Neutrophil (primary cell): Measurements from ENCODE around the gene BNIP2.

Experiments used
- H3K27ac ChIP-seq: fragments of 200-600 bp; sonication (generic); 2 replicates; pipeline ENCODE4 v1.5.1; 2016; ENCODE audit warnings: mild to moderate bottlenecking, moderate library complexity
- H3K27me3 ChIP-seq: fragments of 200-600 bp; sonication (generic); 2 replicates; pipeline ENCODE4 v1.6.0; 2016; ENCODE audit warnings: mild to moderate bottlenecking
- H3K36me3 ChIP-seq: fragments of 200-600 bp; sonication (generic); 2 replicates; pipeline ENCODE4 v1.5.1; 2017
- H3K4me1 ChIP-seq, 2 experiments: fragments of 200-600 bp in 1 of 2; sonication (generic) in 1 of 2; 1 replicate in 1 of 2; 2 replicates in 1 of 2; pipeline versions ENCODE4 v1.5.1 to v1.6.1; 2013 to 2016; ENCODE audit warnings: low read depth in 1 of 2, low read length in 1 of 2, mild to moderate bottlenecking in 1 of 2, moderate library complexity in 1 of 2; ENCODE audit not compliant: control insufficient read depth in 1 of 2, insufficient read depth in 1 of 2
- H3K4me3 ChIP-seq, 2 experiments: fragments of 200-600 bp in 1 of 2; sonication (generic) in 1 of 2; 1 replicate in 1 of 2; 2 replicates in 1 of 2; pipeline ENCODE4 v1.5.1; 2013 to 2016; ENCODE audit warnings: low read depth in 1 of 2, low read length in 1 of 2, mild to moderate bottlenecking in 1 of 2, moderate library complexity in 1 of 2
- H3K9me3 ChIP-seq: fragments of 200-600 bp; sonication (generic); 2 replicates; pipeline ENCODE4 v1.5.1; 2016
- TF ChIP-seq, protein P1 (sequence below): fragments of 200-600 bp; sonication (generic); IDR thresholded peaks from 2 replicates; pipeline ENCODE4 v1.5.1; 2016; ENCODE audit warnings: antibody characterized with exemption

BNIP2 gene

DNA sequence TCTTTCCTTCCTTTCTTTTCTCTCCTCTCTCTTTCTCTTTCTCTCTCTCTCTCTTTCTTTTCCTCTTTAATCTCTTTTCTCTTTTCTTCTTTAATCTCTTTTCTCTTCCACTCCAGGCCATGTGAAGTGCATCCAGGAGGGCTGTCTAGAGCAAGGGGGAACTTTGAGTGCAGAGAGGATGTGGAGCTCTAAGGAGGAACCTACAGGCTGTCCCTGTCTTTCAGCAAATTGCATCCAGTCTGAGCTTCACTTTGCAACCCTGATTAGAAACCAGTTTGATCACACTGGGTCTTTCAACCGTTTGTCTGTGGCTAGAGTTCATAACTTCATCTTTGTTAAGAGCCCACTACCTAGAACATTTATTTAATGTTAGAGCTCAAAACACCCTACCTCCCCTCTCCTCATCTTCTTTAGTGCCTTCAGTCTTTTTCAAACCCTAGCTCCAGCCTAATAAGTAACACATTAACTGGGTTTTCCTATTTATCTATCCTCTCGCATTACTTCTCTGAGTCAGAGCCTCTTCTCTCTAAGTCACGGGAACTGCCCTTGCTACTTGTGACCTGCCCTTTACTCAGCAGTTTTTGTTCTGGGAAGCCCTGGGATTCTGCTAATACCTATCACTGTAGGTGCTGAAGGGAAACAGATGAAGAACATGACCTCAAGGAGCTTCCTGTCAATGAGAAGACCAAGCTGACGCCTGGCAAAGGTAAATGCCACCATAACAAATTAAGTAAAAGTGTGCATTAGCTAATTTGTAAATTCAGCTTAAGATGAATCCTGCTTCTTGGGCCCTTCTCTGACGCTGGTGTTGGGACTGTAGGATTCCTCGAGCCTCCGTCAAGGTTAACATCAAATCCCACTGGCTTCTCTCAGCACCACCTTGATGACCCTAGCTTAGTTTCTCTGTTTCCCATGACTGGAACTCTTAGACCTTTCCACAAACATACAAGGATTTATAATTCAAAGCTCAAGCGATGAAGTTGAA is 77.6 kb downstream of the BNIP2 start, which contains the start of gene GCNT3:
Gene GCNT3 (plus strand): TSS at position 508 of the 985 bp plus-strand sequence. CDS start 6,456 bp downstream, outside the sequence.
- no peaks in the 10 kb centered on the region for H3K36me3 ChIP-seq
- TF ChIP-seq, protein P1, sequence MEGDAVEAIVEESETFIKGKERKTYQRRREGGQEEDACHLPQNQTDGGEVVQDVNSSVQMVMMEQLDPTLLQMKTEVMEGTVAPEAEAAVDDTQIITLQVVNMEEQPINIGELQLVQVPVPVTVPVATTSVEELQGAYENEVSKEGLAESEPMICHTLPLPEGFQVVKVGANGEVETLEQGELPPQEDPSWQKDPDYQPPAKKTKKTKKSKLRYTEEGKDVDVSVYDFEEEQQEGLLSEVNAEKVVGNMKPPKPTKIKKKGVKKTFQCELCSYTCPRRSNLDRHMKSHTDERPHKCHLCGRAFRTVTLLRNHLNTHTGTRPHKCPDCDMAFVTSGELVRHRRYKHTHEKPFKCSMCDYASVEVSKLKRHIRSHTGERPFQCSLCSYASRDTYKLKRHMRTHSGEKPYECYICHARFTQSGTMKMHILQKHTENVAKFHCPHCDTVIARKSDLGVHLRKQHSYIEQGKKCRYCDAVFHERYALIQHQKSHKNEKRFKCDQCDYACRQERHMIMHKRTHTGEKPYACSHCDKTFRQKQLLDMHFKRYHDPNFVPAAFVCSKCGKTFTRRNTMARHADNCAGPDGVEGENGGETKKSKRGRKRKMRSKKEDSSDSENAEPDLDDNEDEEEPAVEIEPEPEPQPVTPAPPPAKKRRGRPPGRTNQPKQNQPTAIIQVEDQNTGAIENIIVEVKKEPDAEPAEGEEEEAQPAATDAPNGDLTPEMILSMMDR, result no peak
- no peaks in the 10 kb centered on the region for H3K4me1 ChIP-seq
- no peak within 1 kb of the TSS for H3K27ac ChIP-seq
- peaks cover 60% of the 10 kb centered on the region for H3K27me3 ChIP-seq
- no peaks in the 10 kb centered on the region for H3K9me3 ChIP-seq
- no peak within 1 kb of the TSS for H3K4me3 ChIP-seq

DNA sequence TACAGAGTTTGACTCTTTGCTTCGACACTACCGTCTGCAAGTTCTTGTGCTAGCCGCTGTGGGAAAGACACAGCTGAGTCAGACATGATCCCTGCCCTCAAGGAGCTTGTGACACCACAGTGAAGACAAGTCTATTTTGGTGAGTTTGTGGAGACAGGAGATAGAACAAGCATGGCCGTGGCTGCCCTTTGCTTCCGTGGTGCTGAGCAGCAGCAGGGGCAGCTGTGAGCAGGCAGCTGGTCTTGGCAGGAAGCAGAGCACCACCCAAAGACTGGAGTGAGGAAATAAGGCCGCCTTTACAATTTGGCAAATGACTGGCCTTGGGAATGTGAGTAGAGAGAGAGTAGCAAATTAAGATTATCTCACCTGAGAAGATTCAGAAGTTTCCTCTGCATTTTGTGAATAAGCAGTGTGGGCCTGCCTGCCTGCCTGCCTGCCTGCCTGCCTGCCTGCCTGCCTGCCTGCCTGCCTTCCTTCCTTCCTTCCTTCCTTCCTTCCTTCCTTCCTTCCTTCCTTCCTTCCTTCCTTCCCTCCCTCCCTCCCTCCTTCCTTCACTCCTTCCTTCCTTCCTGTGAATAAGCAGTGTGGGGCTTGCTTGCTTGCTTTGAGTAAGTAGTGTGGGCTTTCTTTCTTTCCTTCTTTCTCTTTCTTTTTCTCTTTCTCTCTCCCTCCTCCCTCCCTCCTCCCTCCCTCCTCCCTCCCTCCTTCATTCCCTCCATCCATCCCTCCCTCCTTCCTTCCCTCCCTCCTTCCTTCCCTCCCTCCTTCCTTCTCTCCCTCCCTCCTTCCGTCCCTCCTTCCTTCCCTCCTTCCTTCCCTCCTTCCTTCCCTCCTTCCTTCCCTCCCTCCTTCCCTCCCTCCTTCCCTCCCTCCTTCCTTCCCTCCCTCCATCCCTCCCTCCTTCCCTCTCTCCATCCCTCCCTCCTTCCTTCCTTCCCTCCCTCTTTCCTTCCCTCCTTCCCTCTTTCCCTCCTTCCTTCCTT is 79.1 kb downstream of the BNIP2 start:
- H3K36me3 ChIP-seq, result no peaks in the 10 kb centered on the region
- no peaks in the 10 kb centered on the region for H3K9me3 ChIP-seq
- H3K27ac ChIP-seq, result no peak overlapping the region
- peaks cover 47% of the 10 kb centered on the region for H3K27me3 ChIP-seq
- TF ChIP-seq, protein P1, result no peak
- no peaks in the 10 kb centered on the region for H3K4me1 ChIP-seq
- no peak overlapping the region for H3K4me3 ChIP-seq
